Ovary (tissue), 3 donors: Measurements from ENCODE around the gene WASF2.

ENCODE experiments used
- EP300 ChIP-seq: sonication (generic); formaldehyde crosslinking; IDR thresholded peaks from one replicate; pipeline ENCODE4 v1.6.1; 2017; ENCODE audit warnings: antibody characterized with exemption
- POLR2A ChIP-seq: fragments of 450-650 bp; IDR thresholded peaks from one replicate; pipeline ENCODE4 v1.6.1; 2017; ENCODE audit warnings: antibody characterized with exemption, mild to moderate bottlenecking, moderate library complexity
- TF ChIP-seq, protein P1 (sequence below), 3 donors: fragments of 450-650 bp in 2 of 3; fragments of 200-600 bp in 1 of 3; IDR thresholded peaks; one replicate each; pipeline versions ENCODE4 v1.5.1 to v1.8.0; 2016 to 2022; ENCODE audit warnings: antibody characterized with exemption in 3 of 3, mild to moderate bottlenecking in 1 of 3
- donor health status: DM: no; HTN: no; CAD: no.

DNA sequence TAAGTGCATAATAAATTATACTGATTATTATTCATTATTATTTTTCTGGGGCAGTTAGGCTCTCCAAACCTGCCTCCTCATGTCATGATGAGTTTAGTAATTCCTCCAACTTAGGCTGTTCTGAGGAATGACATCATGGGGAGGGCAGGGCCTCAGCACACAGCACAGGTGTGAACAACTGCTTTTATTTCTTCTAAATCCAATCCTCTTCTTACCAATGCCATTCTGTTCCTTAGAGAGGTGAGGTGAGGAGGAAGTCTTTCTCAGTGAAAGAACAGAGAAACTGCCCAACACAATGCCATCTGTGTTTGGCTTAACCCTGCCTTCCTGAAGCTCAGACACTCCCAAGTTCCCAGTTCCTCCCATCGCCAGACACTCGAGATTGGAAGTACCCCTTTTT is 45.4 kb upstream of the WASF2 start:
- no peak for TF ChIP-seq POLR2A
- TF ChIP-seq, protein P1, sequence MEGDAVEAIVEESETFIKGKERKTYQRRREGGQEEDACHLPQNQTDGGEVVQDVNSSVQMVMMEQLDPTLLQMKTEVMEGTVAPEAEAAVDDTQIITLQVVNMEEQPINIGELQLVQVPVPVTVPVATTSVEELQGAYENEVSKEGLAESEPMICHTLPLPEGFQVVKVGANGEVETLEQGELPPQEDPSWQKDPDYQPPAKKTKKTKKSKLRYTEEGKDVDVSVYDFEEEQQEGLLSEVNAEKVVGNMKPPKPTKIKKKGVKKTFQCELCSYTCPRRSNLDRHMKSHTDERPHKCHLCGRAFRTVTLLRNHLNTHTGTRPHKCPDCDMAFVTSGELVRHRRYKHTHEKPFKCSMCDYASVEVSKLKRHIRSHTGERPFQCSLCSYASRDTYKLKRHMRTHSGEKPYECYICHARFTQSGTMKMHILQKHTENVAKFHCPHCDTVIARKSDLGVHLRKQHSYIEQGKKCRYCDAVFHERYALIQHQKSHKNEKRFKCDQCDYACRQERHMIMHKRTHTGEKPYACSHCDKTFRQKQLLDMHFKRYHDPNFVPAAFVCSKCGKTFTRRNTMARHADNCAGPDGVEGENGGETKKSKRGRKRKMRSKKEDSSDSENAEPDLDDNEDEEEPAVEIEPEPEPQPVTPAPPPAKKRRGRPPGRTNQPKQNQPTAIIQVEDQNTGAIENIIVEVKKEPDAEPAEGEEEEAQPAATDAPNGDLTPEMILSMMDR (IDR thresholded peaks at IDR 0.05) = no peak
- TF ChIP-seq EP300 = no peak
